SJSA1 (cell line): ENCODE results near the gene AZI2. TPM values are rescaled to one million over a fixed set of nuclear protein-coding genes. Genes with fewer than 3 reads are reported as not detected.
A peak's percentile ranks its signal among the peaks of the same experiment; 100 is the strongest.

Experiments used
- DNase-seq, 2 experiments: peaks; one replicate each; pipeline ENCODE4 v3.0.0-alpha.2; 2015 to 2020; ENCODE audit warnings: low spot score in 2 of 2, low read depth in 1 of 2
- H3K27ac ChIP-seq: fragments of 250-450 bp; sonication (Bioruptor Pico); 2 replicates; pipeline ENCODE4 v1.5.1; 2020; ENCODE audit warnings: mild to moderate bottlenecking, moderate library complexity
- H3K27me3 ChIP-seq: fragments of 250-450 bp; sonication (Bioruptor Pico); replicated peaks from 2 replicates; pipeline ENCODE4 v1.5.1; 2020; ENCODE audit warnings: mild to moderate bottlenecking, moderate library complexity
- H3K36me3 ChIP-seq: fragments of 250-450 bp; sonication (Bioruptor Pico); 2 replicates; pipeline ENCODE4 v1.5.1; 2020; ENCODE audit warnings: mild to moderate bottlenecking
- H3K4me1 ChIP-seq: fragments of 250-450 bp; sonication (Bioruptor Pico); replicated peaks from 2 replicates; pipeline ENCODE4 v1.6.1; 2021; ENCODE audit warnings: mild to moderate bottlenecking
- H3K4me3 ChIP-seq: fragments of 250-450 bp; sonication (Bioruptor Pico); 2 replicates; pipeline ENCODE4 v1.5.1; 2020; ENCODE audit warnings: mild to moderate bottlenecking
- H3K9me3 ChIP-seq: fragments of 250-450 bp; sonication (Bioruptor Pico); replicated peaks from 2 replicates; pipeline ENCODE4 v1.5.1; 2020; ENCODE audit warnings: mild to moderate bottlenecking
- total RNA-seq: library from RNA; depleted of rRNA; stranded (reverse); fragments of >200 nt; shearing (Covaris generic); gene quantifications from 2 replicates; pipeline ENCODE4 v1.2.3, GENCODE V29; 2014

Gene AZI2
- total RNA-seq, 1 experiment from 2014 or later: 37.5 TPM

DNA sequence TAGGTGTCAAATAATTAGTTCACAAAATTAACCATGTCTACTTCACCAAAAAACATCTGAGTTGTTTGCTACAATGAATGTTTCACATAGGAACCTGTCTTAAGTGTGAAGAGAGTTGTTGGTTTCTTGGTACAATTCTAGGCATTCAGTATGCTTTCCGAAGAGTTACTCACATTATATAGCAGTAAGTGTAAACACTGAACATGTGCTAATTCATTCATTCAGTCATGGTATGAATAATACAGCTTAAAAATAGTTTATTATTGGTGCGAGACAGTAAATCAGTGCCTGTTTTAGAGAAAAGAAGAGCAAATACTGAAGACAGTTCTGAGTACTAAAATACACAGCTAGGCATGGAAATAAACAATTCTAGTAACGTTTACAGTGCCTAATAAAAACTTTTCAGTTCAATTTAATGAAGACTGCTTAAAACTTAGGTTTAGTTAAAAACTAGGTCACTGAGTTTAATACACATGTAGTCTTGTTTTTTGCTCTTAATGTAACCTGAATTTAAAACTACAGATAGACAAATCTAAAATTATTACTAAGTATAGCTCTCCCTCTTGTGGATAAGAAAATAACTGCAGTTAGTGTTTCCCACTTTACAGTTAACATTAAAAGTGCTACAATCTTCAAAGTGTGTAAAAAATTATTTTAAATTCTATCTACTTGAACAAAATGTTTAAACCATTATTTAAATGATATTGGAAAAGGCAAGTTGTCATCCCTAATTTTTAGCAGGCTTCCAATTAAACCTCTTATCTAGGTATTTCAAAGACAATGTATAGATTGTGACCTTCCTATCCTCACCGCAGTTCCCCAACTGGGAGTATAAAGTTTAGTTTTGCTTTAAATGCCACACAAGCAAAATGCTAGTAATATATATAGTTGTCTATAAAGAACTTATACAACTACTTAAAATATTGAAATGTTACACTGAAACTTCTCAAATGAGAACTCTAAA is 20.2 kb downstream of the AZI2 start:
- Histone ChIP-seq H3K4me1 (no peaks in the 10 kb centered on the region), H3K9me3 (no peaks in the 10 kb centered on the region), H3K27ac (no peak overlapping the region), H3K27me3 (no peaks in the 10 kb centered on the region), H3K4me3 (no peak overlapping the region), H3K36me3 (peaks cover 34% of the 10 kb centered on the region)
- DNase-seq: peak in 1 of 2 experiments; percentile 13

DNA sequence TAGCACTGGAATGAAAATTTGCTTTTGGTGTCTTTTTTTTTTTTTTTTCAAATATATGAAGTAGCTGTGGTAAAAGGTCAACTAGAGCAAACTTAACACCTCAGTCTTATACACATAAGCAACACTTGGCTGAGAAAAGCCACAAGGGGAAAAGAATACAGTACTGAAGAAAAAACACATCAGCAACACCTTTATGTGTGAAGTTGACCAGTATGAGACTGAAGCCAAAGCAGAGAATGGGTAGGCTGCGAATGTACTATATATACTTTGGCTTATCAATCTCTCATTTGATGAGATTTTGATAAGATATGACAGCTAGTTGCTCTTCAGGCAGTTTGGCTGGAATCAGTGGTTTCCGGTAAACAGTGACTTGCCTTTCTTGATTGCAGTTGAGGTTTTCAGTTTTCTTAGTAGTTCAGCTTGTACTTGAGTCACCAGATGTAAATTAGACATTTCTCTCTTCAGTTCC is 22.1 kb downstream of the AZI2 start:
- no peaks in the 10 kb centered on the region for H3K4me1 ChIP-seq
- DNase-seq: no peak
- H3K36me3 ChIP-seq: peaks cover 34% of the 10 kb centered on the region
- no peaks in the 10 kb centered on the region for H3K27me3 ChIP-seq
- H3K4me3 ChIP-seq: no peak overlapping the region
- H3K9me3 ChIP-seq: no peaks in the 10 kb centered on the region
- no peak overlapping the region for H3K27ac ChIP-seq

DNA sequence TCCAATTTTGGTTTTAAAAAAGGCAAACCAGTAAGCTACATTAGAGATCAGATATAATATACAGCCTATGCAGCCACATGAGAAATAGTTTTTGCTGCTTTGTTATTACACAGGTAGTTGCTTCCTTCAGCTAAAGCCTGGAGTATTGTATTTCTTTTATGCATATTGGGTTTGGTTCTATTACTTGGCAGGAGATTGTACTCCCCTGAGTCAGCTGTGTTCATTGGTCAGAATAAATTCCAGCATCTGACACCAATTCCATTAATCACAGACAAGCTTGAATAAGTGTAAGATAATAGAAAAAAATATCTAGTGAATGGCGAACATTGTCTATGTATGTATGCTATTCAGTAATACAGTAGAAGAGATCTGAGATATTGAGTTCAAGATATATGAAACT is 26.2 kb downstream of the AZI2 start:
- H3K27me3 ChIP-seq: no peaks in the 10 kb centered on the region
- H3K4me1 ChIP-seq: no peaks in the 10 kb centered on the region
- H3K4me3 ChIP-seq: no peak overlapping the region
- DNase-seq: no peak
- no peak overlapping the region for H3K27ac ChIP-seq
- H3K36me3 ChIP-seq: peaks cover 34% of the 10 kb centered on the region
- no peaks in the 10 kb centered on the region for H3K9me3 ChIP-seq

DNA sequence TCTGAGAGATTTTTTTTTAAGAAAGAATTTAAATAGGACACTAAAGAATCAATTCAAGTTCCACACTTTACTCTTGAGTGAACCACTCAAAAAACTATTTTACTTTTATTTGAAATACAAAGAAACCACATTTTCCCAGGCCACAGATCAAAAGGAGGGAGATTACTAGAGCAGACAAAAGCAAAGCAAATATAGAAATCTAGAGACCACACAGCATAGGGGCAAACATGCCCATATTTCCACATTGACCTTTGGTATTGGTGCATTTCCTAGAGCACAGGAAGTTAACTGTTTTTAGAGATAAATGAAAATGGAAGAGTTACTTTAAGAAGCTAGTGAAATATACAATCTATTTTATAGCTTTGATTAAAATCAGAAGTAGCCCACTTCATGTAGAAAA is 27.6 kb downstream of the AZI2 start:
- no peak for DNase-seq
- peaks cover 30% of the 10 kb centered on the region for H3K36me3 ChIP-seq
- no peaks in the 10 kb centered on the region for H3K4me1 ChIP-seq
- H3K4me3 ChIP-seq: no peak overlapping the region
- no peaks in the 10 kb centered on the region for H3K27me3 ChIP-seq
- no peaks in the 10 kb centered on the region for H3K9me3 ChIP-seq
- H3K27ac ChIP-seq: no peak overlapping the region

DNA sequence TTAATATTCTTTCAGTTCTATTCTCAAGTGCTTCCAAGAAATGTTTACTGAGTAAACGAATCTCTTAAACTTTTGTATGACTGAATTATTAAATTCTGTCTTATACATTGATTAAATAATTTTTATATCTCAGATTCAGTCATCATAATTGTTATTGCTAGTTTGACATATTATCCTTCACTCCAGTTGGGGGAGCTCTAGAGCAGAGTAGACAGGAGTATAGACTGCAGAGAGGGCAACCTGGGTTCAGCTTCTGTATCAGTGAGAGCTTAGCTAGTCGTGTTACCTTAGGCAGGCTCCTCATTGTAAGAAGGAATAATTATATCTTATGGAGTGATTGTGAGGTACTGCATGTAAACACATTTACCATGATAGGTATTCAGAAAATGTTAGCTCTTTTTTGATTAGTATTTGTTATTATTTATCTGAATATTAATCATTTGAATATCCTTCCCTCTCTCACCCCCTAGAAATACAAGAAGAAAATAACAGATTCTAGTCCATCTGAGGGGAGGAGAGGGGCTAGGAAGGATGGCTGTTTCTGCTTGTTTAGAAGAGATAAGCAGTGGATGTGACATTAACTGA is 31.1 kb downstream of the AZI2 start:
- H3K36me3 ChIP-seq: peaks cover 11% of the 10 kb centered on the region; the same call in 1 of the 2 replicates
- no peak overlapping the region for H3K4me3 ChIP-seq
- H3K27me3 ChIP-seq: no peaks in the 10 kb centered on the region
- no peaks in the 10 kb centered on the region for H3K4me1 ChIP-seq
- H3K27ac ChIP-seq: no peak overlapping the region
- no peak for DNase-seq
- H3K9me3 ChIP-seq: no peaks in the 10 kb centered on the region

DNA sequence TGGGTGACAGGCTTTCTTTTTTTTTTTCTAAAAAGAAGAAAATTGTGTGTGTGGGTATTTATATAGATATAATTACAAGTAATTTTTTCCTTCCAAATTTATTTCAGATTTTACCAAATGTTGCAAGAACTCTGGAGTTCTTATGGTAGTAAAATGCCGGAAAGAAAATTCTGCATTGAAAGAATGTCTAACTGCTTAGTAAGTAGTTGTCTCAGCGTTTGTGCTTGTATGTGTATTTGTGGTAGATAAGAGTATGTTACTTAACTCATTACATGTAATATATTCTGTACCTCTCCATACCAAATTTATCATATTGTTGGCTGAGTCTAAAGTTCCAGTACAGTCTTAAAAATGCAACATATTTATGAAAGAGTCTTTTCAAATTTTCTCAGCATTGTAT is 32.4 kb downstream of the AZI2 start:
- DNase-seq: no peak
- H3K9me3 ChIP-seq: no peaks in the 10 kb centered on the region
- H3K4me1 ChIP-seq: no peaks in the 10 kb centered on the region
- H3K4me3 ChIP-seq: no peak overlapping the region
- no peak overlapping the region for H3K27ac ChIP-seq
- H3K27me3 ChIP-seq: no peaks in the 10 kb centered on the region
- peaks cover 4% of the 10 kb centered on the region; the same call in 1 of the 2 replicates for H3K36me3 ChIP-seq

DNA sequence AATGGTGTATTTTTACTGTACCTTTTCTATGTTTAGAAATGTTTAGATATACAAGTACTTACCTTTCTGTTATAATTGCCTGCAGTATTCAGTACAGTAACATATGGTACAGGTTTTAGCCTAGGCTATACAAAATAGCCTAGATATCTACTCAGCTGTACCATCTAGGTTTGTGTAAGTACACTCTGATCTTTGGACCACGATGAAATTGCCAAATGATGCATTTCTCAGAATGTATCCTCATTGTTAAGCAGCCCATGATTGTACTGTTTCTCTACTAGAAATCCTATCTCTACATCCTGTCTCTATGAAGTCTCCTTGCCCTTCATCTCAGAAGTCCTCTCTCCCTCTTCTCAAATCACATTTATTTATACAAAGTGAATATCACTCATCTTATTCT is 32.9 kb downstream of the AZI2 start:
- peaks cover 3% of the 10 kb centered on the region; the same call in 1 of the 2 replicates for H3K36me3 ChIP-seq
- no peaks in the 10 kb centered on the region for H3K9me3 ChIP-seq
- H3K4me3 ChIP-seq: no peak overlapping the region
- H3K27me3 ChIP-seq: no peaks in the 10 kb centered on the region
- H3K4me1 ChIP-seq: no peaks in the 10 kb centered on the region
- no peak overlapping the region for H3K27ac ChIP-seq
- DNase-seq: no peak

DNA sequence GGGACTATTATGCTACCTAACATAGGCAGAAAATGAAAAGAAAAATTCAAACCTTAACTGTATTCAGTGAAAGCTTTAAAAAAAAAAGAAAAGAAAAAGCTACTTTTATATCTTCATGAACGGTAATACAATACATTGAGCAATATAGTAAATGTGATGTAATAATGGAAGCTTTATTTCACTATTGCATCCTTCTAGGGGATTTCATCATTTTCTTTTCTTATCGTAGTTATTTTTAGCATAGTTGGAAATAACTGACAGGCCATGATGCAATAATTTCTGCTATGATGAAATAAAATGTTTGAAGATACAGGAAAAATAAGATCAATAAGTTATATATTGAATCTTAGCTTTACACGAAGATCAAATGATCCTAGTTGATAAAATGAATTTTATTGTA is 40.4 kb downstream of the AZI2 start:
- H3K36me3 ChIP-seq: no peaks in the 10 kb centered on the region
- no peak for DNase-seq
- H3K4me1 ChIP-seq: no peaks in the 10 kb centered on the region
- no peak overlapping the region for H3K27ac ChIP-seq
- no peak overlapping the region for H3K4me3 ChIP-seq
- H3K27me3 ChIP-seq: no peaks in the 10 kb centered on the region
- H3K9me3 ChIP-seq: no peaks in the 10 kb centered on the region

DNA sequence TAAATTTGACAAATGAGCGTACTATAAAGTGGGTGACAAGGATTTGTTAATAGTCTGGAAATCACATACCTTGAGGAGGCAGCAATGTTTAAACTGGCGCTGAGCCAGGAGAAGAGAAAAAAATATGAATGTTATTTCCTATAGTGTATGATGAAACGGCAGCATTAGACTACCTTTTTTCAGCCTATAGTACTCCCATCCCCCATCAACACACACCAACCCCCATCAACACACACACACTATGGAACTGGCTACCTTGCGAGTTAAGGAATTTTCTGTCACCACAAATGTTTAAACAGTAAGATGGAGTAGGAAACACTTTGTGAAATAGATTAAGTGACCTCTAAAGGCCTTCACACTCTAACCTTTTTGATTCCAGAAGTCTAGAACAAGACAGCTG is 46.9 kb downstream of the AZI2 start:
- DNase-seq: no peak
- H3K27ac ChIP-seq: no peak overlapping the region
- no peaks in the 10 kb centered on the region for H3K4me1 ChIP-seq
- H3K27me3 ChIP-seq: no peaks in the 10 kb centered on the region
- H3K9me3 ChIP-seq: no peaks in the 10 kb centered on the region
- H3K36me3 ChIP-seq: 0 out of 2 replicates have a peak, but pooled peaks cover 3% of the 10 kb centered on the region
- no peak overlapping the region for H3K4me3 ChIP-seq

DNA sequence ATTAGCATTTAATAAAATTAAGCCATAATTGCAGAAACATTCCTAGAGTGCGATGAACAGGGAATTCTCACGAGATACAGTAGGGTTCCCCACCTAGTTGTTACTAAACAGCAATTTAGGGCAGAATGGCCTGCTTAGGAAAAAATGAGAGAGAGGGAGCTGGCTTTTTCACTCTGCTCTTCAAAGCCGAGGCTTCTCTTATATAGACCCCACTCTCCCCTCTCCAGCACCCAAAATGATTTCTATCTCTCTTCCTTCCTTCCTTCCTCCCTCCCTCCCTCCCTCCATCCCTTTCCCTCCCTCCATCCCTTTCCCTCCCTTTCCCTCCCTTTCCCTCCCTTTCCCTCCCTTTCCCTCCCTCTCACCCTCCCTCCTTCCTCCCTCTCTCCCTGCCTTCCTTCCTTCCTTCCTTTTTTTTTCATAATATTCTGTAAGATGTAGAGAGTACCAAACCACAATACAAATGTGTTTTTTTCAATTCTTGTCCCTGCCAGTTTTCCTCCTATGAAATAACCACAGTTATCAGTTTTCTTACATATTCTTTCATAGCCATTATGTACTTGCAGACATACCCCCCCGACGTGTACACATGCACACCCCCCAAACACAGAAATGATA is 48.2 kb downstream of the AZI2 start:
- Histone ChIP-seq H3K36me3 (0 out of 2 replicates have a peak, but pooled peaks cover 3% of the 10 kb centered on the region), H3K9me3 (no peaks in the 10 kb centered on the region), H3K27me3 (no peaks in the 10 kb centered on the region), H3K27ac (no peak overlapping the region), H3K4me1 (no peaks in the 10 kb centered on the region), H3K4me3 (no peak overlapping the region)
- DNase-seq: no peak

DNA sequence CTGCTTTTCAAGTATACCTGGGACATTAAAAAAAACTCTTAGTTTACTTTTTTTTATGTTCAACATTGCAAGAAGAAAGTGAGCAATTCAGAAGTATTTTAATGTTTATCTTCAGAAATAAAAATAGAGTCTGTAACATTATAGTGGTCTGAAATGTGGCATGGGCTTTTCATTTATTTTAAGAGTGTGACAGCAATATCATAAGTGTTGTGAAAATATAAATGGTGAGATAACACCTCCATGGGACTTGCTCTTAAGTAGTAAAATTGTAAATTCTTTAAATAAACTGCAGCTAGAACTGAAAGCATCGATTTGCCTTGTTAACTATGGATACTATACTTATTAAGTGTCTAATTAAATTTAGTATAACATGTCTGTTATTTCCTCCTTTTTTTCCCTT is 48.9 kb downstream of the AZI2 start:
- H3K9me3 ChIP-seq: no peaks in the 10 kb centered on the region
- DNase-seq: no peak
- H3K27me3 ChIP-seq: no peaks in the 10 kb centered on the region
- H3K4me1 ChIP-seq: no peaks in the 10 kb centered on the region
- no peak overlapping the region for H3K4me3 ChIP-seq
- H3K36me3 ChIP-seq: 0 out of 2 replicates have a peak, but pooled peaks cover 3% of the 10 kb centered on the region
- no peak overlapping the region for H3K27ac ChIP-seq

DNA sequence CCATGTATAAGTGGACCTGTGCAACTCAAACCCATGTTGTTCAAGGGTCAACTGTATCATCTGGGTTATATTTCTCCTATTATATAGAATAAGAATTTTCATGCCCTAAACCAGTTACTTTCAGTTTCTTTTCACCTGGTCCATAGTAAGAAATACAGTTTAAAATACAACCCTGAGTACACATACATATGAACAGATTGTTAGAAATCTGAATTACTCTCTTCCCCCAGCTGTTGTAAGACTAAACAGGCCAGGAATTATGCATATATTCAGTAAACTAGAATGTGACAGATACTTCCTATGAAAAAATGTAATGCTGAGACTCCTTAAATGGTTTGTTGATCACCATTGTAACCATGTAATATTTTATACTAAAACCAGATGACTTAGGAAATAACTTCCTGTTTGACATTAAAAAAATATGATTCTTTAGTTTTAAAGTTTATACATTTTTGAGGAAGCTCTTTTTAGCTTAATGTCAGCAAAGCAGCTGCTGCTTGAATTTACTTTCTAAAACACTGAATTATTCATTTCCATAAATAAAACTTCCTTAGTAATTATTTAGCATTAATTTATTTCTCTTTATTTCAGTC is 52.6 kb downstream of the AZI2 start:
- DNase-seq: no peak
- no peak overlapping the region for H3K27ac ChIP-seq
- H3K9me3 ChIP-seq: no peaks in the 10 kb centered on the region
- no peak overlapping the region for H3K4me3 ChIP-seq
- H3K4me1 ChIP-seq: no peaks in the 10 kb centered on the region
- H3K27me3 ChIP-seq: no peaks in the 10 kb centered on the region
- H3K36me3 ChIP-seq: 0 out of 2 replicates have a peak, but pooled peaks cover 4% of the 10 kb centered on the region

DNA sequence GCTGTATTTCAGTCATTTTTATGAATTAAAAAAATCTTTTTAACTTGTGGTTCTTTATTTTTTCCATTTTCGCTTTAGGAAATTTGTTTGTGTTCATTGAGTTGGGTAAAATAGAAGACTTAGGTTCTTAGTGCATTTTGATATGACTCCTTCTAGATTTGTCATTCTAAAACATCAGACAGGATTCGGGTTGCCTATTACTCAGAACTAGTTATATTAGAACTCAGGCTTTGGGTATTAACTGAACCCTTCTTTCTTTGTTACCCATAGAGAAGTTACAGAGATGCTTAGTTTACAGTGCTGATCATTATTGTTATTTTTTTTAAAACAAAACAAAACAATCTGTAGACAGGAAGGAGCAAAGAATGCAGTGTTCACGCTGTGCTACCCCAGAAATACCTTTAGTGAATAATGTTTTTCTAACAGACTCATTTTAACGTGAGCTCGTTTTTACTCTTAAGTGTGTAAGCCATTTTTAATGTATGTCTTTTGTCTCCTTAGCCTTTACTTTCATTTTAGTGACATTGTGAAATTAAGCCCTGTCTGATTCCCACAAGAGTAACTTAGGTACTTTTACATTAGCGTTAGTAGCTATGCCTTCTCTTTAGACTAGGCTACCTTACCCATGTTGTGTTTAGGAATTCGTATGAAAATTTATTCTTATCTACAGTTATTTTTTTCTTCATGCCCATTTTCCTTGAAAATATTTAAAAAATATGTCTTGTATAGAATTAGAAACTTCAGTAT is 53.8 kb downstream of the AZI2 start:
- Histone ChIP-seq H3K27ac (no peak overlapping the region), H3K36me3 (0 out of 2 replicates have a peak, but pooled peaks cover 5% of the 10 kb centered on the region), H3K4me3 (no peak overlapping the region), H3K4me1 (no peaks in the 10 kb centered on the region), H3K27me3 (no peaks in the 10 kb centered on the region), H3K9me3 (no peaks in the 10 kb centered on the region)
- DNase-seq: no peak
